ENCODE results near the gene F3.
"Not testable (repeated sequence)": the region's sequence is repeated elsewhere in the genome, so short reads cannot be mapped to it uniquely, and the experiment has no call there.

Gene F3

GRCh38 chr1:94541246-94542087 lies at the start of gene F3:
F3 (minus strand) TSS chr1:94541759; CDS start chr1:94541636, 123 bp downstream.
- peak; percentile 74 for DNase-seq

- DNase-seq = no peak
These were observed 48.9 kb upstream of the F3 start for GRCh38 chr1:94590203-94591137.

GRCh38 chr1:94589728-94590127 lies 48.2 kb upstream of the F3 start:
- DNase-seq = no peak

- no peak for DNase-seq
These were observed 41.0 kb upstream of the F3 start for GRCh38 chr1:94582565-94582964.

GRCh38 chr1:94580367-94581115 lies 39.0 kb upstream of the F3 start:
- DNase-seq = peak; percentile 44

GRCh38 chr1:94579876-94580294 lies 38.3 kb upstream of the F3 start:
- peak; percentile 59 for DNase-seq

GRCh38 chr1:94578856-94579255 lies 37.3 kb upstream of the F3 start:
- DNase-seq = no peak

- DNase-seq = not testable (repeated sequence)
These were observed 32.4 kb upstream of the F3 start for GRCh38 chr1:94573917-94574316.

GRCh38 chr1:94572780-94573179 lies 31.2 kb upstream of the F3 start:
- no peak for DNase-seq

- DNase-seq = not testable (repeated sequence)
These were observed 29.4 kb upstream of the F3 start for GRCh38 chr1:94570965-94571364.

- not testable (repeated sequence) for DNase-seq
These were observed 27.2 kb upstream of the F3 start for GRCh38 chr1:94568806-94569205.

- not testable (repeated sequence) for DNase-seq
These were observed 26.5 kb upstream of the F3 start for GRCh38 chr1:94567975-94568607.

- DNase-seq = not testable (repeated sequence)
These were observed 24.9 kb upstream of the F3 start for GRCh38 chr1:94566436-94566835.

- no peak for DNase-seq
These were observed 24.3 kb upstream of the F3 start for GRCh38 chr1:94565901-94566300.

GRCh38 chr1:94562519-94563260 lies 21.1 kb upstream of the F3 start:
- no peak for DNase-seq

- no peak for DNase-seq
These were observed 18.8 kb upstream of the F3 start for GRCh38 chr1:94560333-94560732.

- no peak for DNase-seq
These were observed 18.4 kb upstream of the F3 start for GRCh38 chr1:94559921-94560320.

GRCh38 chr1:94555091-94555490 lies 13.5 kb upstream of the F3 start:
- no peak for DNase-seq

- peak; percentile 71 for DNase-seq
These were observed 13.0 kb upstream of the F3 start for GRCh38 chr1:94554580-94554979.

GRCh38 chr1:94553931-94554330 lies 12.4 kb upstream of the F3 start:
- DNase-seq = no peak

- DNase-seq = peak; percentile 73
These were observed 11.8 kb upstream of the F3 start for GRCh38 chr1:94553323-94553730.

All from NCI-H69 (cell line).